H1 (cell line): ENCODE results near the gene ARHGAP23. TPM values are rescaled to one million over a fixed set of nuclear protein-coding genes. Genes with fewer than 3 reads are reported as not detected.

Experiments
- CTCF ChIA-PET: fragments of 300-600 bp; sonication (Branson Sonifier 250); formaldehyde crosslinking; loops from one replicate; lab custom pipeline; 2021; ENCODE audit not compliant: partially characterized antibody; lab: Charles Lee
- POLR2A ChIA-PET: fragments of 300-600 bp; sonication (Branson Sonifier 250); formaldehyde crosslinking; loops from one replicate; lab custom pipeline; 2021; ENCODE audit warnings: inconsistent platforms; ENCODE audit not compliant: partially characterized antibody; lab: Charles Lee
- DNase-seq, 2 experiments: peaks; one replicate each; pipeline versions ENCODE4 v3.0.0 to v3.0.0-alpha.2; 2010 to 2022; ENCODE audit warnings: low spot score in 2 of 2, low read depth in 1 of 2, mixed read lengths in 1 of 2
- FAIRE-seq: peaks from 2 replicates; lab custom pipeline; 2011; peaks lifted over from hg19 to GRCh38; lab: Jason Lieb, UNC
- H2AFZ ChIP-seq: 2 replicates; pipeline ENCODE4 v1.8.1; 2012; ENCODE audit warnings: low read length, inconsistent platforms
- H2AK5ac ChIP-seq: 2 replicates; pipeline ENCODE4 v1.6.1; 2013; ENCODE audit warnings: low read depth, low read length
- H2BK120ac ChIP-seq: replicated peaks from 2 replicates; pipeline ENCODE3; 2013; ENCODE audit warnings: low read depth, low read length, inconsistent platforms
- H2BK12ac ChIP-seq: 2 replicates; pipeline ENCODE4 v1.6.1; 2013; ENCODE audit warnings: low read depth, low read length
- H2BK15ac ChIP-seq: 2 replicates; pipeline ENCODE4 v1.6.1; 2013; ENCODE audit warnings: low read length
- H2BK20ac ChIP-seq: 2 replicates; pipeline ENCODE4 v1.6.1; 2013; ENCODE audit warnings: low read length
- H2BK5ac ChIP-seq: 2 replicates; pipeline ENCODE4 v1.6.1; 2013; ENCODE audit warnings: low read depth, low read length
- H3K14ac ChIP-seq: 2 replicates; pipeline ENCODE4 v1.6.1; 2013; ENCODE audit warnings: inconsistent platforms; ENCODE audit not compliant: insufficient read length
- H3K18ac ChIP-seq: 2 replicates; pipeline ENCODE4 v1.6.1; 2013; ENCODE audit warnings: low read length; ENCODE audit errors: extremely low read depth
- H3K23ac ChIP-seq: 2 replicates; pipeline ENCODE4 v1.6.1; 2013; ENCODE audit warnings: inconsistent platforms; ENCODE audit not compliant: insufficient read length
- H3K23me2 ChIP-seq: 2 replicates; pipeline ENCODE4 v1.6.1; 2013; ENCODE audit warnings: low read depth, low read length
- H3K27ac ChIP-seq: 2 replicates; pipeline ENCODE4 v1.6.1; 2011; ENCODE audit warnings: low read depth, low read length, inconsistent platforms
- H3K27me3 ChIP-seq, 4 experiments: replicated peaks in 1 of 4; 1 replicate in 1 of 4; 2 replicates in 3 of 4; pipeline versions ENCODE4 v1.6.1 to v1.8.1; 2011 to 2013; ENCODE audit warnings: low read length in 3 of 4, mild to moderate bottlenecking in 3 of 4, inconsistent platforms in 2 of 4, mixed read lengths in 2 of 4, moderate library complexity in 1 of 4; ENCODE audit not compliant: control insufficient read depth in 3 of 4, insufficient read depth in 3 of 4; ENCODE audit errors: extremely low read depth in 1 of 4
- H3K36me3 ChIP-seq, 4 experiments: 2 replicates each; pipeline versions ENCODE4 v1.6.1 to v1.8.1; 2011 to 2013; ENCODE audit warnings: mild to moderate bottlenecking in 4 of 4, low read length in 3 of 4, moderate library complexity in 2 of 4, control low read depth in 1 of 4, inconsistent platforms in 1 of 4; ENCODE audit not compliant: insufficient read depth in 4 of 4, control insufficient read depth in 2 of 4
- H3K4ac ChIP-seq: replicated peaks from 2 replicates; pipeline ENCODE3; 2013; ENCODE audit warnings: low read length, low read depth, mixed read lengths, inconsistent platforms; ENCODE audit not compliant: insufficient read length
- H3K4me1 ChIP-seq, 4 experiments: replicated peaks in 1 of 4; 1 replicate in 1 of 4; 2 replicates in 3 of 4; pipeline versions ENCODE4 v1.6.1 to v1.8.1; 2011 to 2013; ENCODE audit warnings: low read length in 3 of 4, inconsistent platforms in 2 of 4, mixed read lengths in 1 of 4; ENCODE audit not compliant: insufficient read depth in 4 of 4, control insufficient read depth in 3 of 4
- H3K4me2 ChIP-seq, 2 experiments: 2 replicates each; pipeline versions ENCODE4 v1.6.1 to v1.8.1; 2011 to 2013; ENCODE audit warnings: low read depth in 2 of 2, low read length in 2 of 2, control low read depth in 1 of 2, inconsistent platforms in 1 of 2, mild to moderate bottlenecking in 1 of 2; ENCODE audit not compliant: insufficient read depth in 1 of 2
- H3K4me3 ChIP-seq, 4 experiments: fragments of 200-600, 300-600 bp in 1 of 4; sonication (generic), shearing (Covaris generic), sonication (Bioruptor Twin) in 1 of 4; 2 replicates each; pipeline versions ENCODE4 v1.5.1 to v1.8.1; 2011 to 2016; ENCODE audit warnings: low read length in 4 of 4, low read depth in 3 of 4, control low read depth in 2 of 4, inconsistent platforms in 2 of 4, mild to moderate bottlenecking in 2 of 4, mixed read lengths in 1 of 4, moderate library complexity in 1 of 4; ENCODE audit not compliant: insufficient read depth in 2 of 4; ENCODE audit errors: extremely low read depth in 1 of 4
- H3K56ac ChIP-seq: replicated peaks from 2 replicates; pipeline ENCODE3; 2013; ENCODE audit warnings: low read depth, mild to moderate bottlenecking, mixed read lengths, low read length, inconsistent platforms; ENCODE audit not compliant: insufficient read length
- H3K79me1 ChIP-seq: 2 replicates; pipeline ENCODE4 v1.6.1; 2013; ENCODE audit warnings: low read depth, low read length, control low read depth
- H3K79me2 ChIP-seq, 2 experiments: 2 replicates each; pipeline versions ENCODE4 v1.6.1 to v1.8.1; 2012 to 2013; ENCODE audit warnings: low read length in 2 of 2, mild to moderate bottlenecking in 2 of 2, inconsistent platforms in 1 of 2; ENCODE audit not compliant: insufficient read depth in 2 of 2, control insufficient read depth in 1 of 2
- H3K9ac ChIP-seq, 4 experiments: replicated peaks in 1 of 4; 1 replicate in 1 of 4; 2 replicates in 3 of 4; pipeline versions ENCODE4 v1.6.1 to v1.8.1; 2011 to 2013; ENCODE audit warnings: low read depth in 3 of 4, low read length in 3 of 4, control low read depth in 2 of 4, mild to moderate bottlenecking in 2 of 4, moderate library complexity in 2 of 4, inconsistent platforms in 1 of 4; ENCODE audit errors: extremely low read depth in 1 of 4
- H3K9me3 ChIP-seq, 2 experiments: 2 replicates each; pipeline versions ENCODE4 v1.6.1 to v1.8.1; 2012 to 2013; ENCODE audit warnings: mild to moderate bottlenecking in 2 of 2, moderate library complexity in 2 of 2, control low read depth in 1 of 2, inconsistent platforms in 1 of 2, low read depth in 1 of 2, low read length in 1 of 2, mixed read lengths in 1 of 2; ENCODE audit not compliant: insufficient read depth in 2 of 2
- H4K20me1 ChIP-seq, 2 experiments: replicated peaks in 1 of 2; 2 replicates each; pipeline versions ENCODE3 to v1.8.1; 2011 to 2013; ENCODE audit warnings: inconsistent platforms in 2 of 2, low read length in 2 of 2, mild to moderate bottlenecking in 1 of 2; ENCODE audit not compliant: insufficient read depth in 2 of 2, control insufficient read depth in 1 of 2
- H4K5ac ChIP-seq: 2 replicates; pipeline ENCODE4 v1.6.1; 2013; ENCODE audit warnings: low read length, low read depth, mixed read lengths, inconsistent platforms; ENCODE audit not compliant: insufficient read length
- H4K8ac ChIP-seq: 2 replicates; pipeline ENCODE4 v1.8.0; 2013; ENCODE audit warnings: mild to moderate bottlenecking, moderate library complexity, low read length, inconsistent platforms; ENCODE audit not compliant: insufficient read depth; ENCODE audit errors: extremely low read depth
- H4K91ac ChIP-seq: replicated peaks from 2 replicates; pipeline ENCODE3; 2013; ENCODE audit warnings: low read length, mixed read lengths, inconsistent platforms; ENCODE audit not compliant: insufficient read length
- BRCA1 ChIP-seq: IDR thresholded peaks from 2 replicates; pipeline ENCODE4 v1.6.1; 2012; ENCODE audit warnings: low read depth, low read length, improper control_type of control experiment
- CTCF ChIP-seq, 3 experiments: IDR thresholded peaks; 1 replicate in 2 of 3; 2 replicates in 1 of 3; pipeline versions ENCODE4 v1.5.1 to v1.6.1; 2011; ENCODE audit warnings: low read length in 3 of 3, mild to moderate bottlenecking in 3 of 3, inconsistent platforms in 2 of 3, low read depth in 1 of 3, moderate library complexity in 1 of 3; ENCODE audit not compliant: insufficient read depth in 1 of 3; ENCODE audit errors: control extremely low read depth in 1 of 3
- POU5F1 ChIP-seq: IDR thresholded peaks from 2 replicates; pipeline ENCODE4 v1.6.1; 2011; ENCODE audit warnings: low read depth, mild to moderate bottlenecking, low read length, moderate library complexity
- TAF7 ChIP-seq: optimal IDR thresholded peaks from 2 replicates; pipeline ENCODE3; 2011; ENCODE audit warnings: low read depth, mild to moderate bottlenecking, inconsistent platforms, low read length, moderate library complexity, borderline replicate concordance
- TEAD4 ChIP-seq: IDR thresholded peaks from 2 replicates; pipeline ENCODE4 v1.6.1; 2012; ENCODE audit warnings: low read depth, low read length, inconsistent platforms, mixed read lengths
- WGBS, 2 experiments: shearing (Covaris generic) in 1 of 2; methylation state at CpG; one replicate each; pipeline versions ENCODE4 v1.1.6 to v1.1.7; 2013 to 2015; ENCODE audit warnings: low lambda C conversion rate in 2 of 2, mixed read lengths in 2 of 2, inconsistent platforms in 1 of 2, low coverage in 1 of 2, missing lambda C conversion rate in 1 of 2; ENCODE audit not compliant: insufficient replicate concordance in 2 of 2, insufficient coverage in 1 of 2, insufficient read length in 1 of 2; ENCODE audit errors: extremely low coverage in 1 of 2, missing lambda C conversion rate in 1 of 2; 5-methylcytosine and 5-hydroxymethylcytosine counted together
- polyA plus RNA-seq, 7 experiments: library from polyadenylated mRNA; depleted of rRNA in 3 of 7; stranded (reverse) in 5 of 7; unstranded in 2 of 7; fragments of >200 nt in 5 of 7; fragments of 200-250 nt in 2 of 7; gene quantifications; 1 replicate in 5 of 7; 2 replicates in 1 of 7; 4 replicates in 1 of 7; pipeline versions ENCODE4 v1.2.1 to v1.2.3, GENCODE V29; 2011 to 2013; ENCODE audit warnings: missing spikeins in 2 of 7, mixed read lengths in 2 of 7
- total RNA-seq: library from RNA; stranded (reverse); fragmentation: NEBNext Ultra II Directional; extraction: Animal tissue kit (Norgen Biotek cat#: 25700); gene quantifications from 2 replicates; pipeline ENCODE4 v1.2.1, GENCODE V29; 2021

The ARHGAP23 gene
- total and polyA plus RNA-seq, 2 of the 8 experiments (the other 6 are each of a cell fraction or from before 2014, with no cell fraction given): 16.3 to 107 TPM

- FAIRE-seq: no peak
- no peak for TF ChIP-seq TAF7
- TF ChIP-seq TEAD4: no peak
- TF ChIP-seq BRCA1: no peak
- no peak for TF ChIP-seq CTCF (IDR thresholded peaks at IDR 0.05; ENCODE audit: control extremely low read depth in 1 of 3, insufficient read depth in 1 of 3, low read depth in 1 of 3, low read length in 3 of 3)
- no peak for TF ChIP-seq POU5F1
Measured at GRCh38 chr17:38410201-38410600, 18.1 kb upstream of the ARHGAP23 start.

More at GRCh38 chr17:38410201-38410600, 18.1 kb upstream of the ARHGAP23 start:
- no peak for DNase-seq
- no peak overlapping the region for H3K4ac ChIP-seq
- ChIA-PET CTCF (interaction anchor here (0.6 to 24.5 kb wide), 6 partner anchors 10 to 1777 kb away, joined by 3 to 400 read pairs (median 7); partner anchors contain the start of genes GPR179 and SOCS7), POLR2A (interaction anchor here (1.5 kb wide), 1 partner anchor 57 kb away, joined by 3 read pairs; no protein-coding TSS in a partner anchor)
- H3K56ac ChIP-seq: no peak overlapping the region
- no peak overlapping the region for H3K14ac ChIP-seq
- H3K23ac ChIP-seq: no peak overlapping the region
- H3K4me3 ChIP-seq: no peak overlapping the region
- 87% methylated on average over 1 of the region's 1 CpG; no CpG with 5 or more reads in 1 of the 2 experiments for WGBS, 2 experiments
- no peaks in the 10 kb centered on the region for H3K27me3 ChIP-seq
- H4K5ac ChIP-seq: no peak overlapping the region
- peak overlapping the region; percentile 51 for H4K91ac ChIP-seq
- H3K79me1 ChIP-seq: no peaks in the 10 kb centered on the region
- H3K27ac ChIP-seq: no peak overlapping the region
- H3K36me3 ChIP-seq: no peaks in the 10 kb centered on the region
- H2AFZ ChIP-seq: no peak overlapping the region
- no peak overlapping the region for H2BK20ac ChIP-seq
- H3K4me1 ChIP-seq: peaks cover 4 to 13% (median 6%) of the 10 kb centered on the region in 4 experiments; a peak in 6 of 7 replicates
- peak overlapping the region; percentile 39; the same call in 1 of the 2 replicates for H2AK5ac ChIP-seq
- H4K20me1 ChIP-seq: no peaks in the 10 kb centered on the region
- H2BK120ac ChIP-seq: no peak overlapping the region
- H2BK15ac ChIP-seq: 0 out of 2 replicates have a peak overlapping the region, but pooled peaks have one; percentile 72
- no peak overlapping the region; the same call in 1 of the 2 replicates for H4K8ac ChIP-seq
- H3K18ac ChIP-seq: no peak overlapping the region
- no peaks in the 10 kb centered on the region for H3K23me2 ChIP-seq
- H2BK5ac ChIP-seq: peak overlapping the region; percentile 24; the same call in 1 of the 2 replicates
- H3K9me3 ChIP-seq: no peaks in the 10 kb centered on the region
- H3K79me2 ChIP-seq: no peaks in the 10 kb centered on the region
- no peak overlapping the region; a peak in 1 of 7 replicates for H3K9ac ChIP-seq
- H2BK12ac ChIP-seq: peak overlapping the region; percentile 39; the same call in 1 of the 2 replicates
- H3K4me2 ChIP-seq: no peak overlapping the region
